Measurements from ENCODE around the gene SCAMP1. TPM values are rescaled to one million over a fixed set of nuclear protein-coding genes. Genes with fewer than 3 reads are reported as not detected.

Gene SCAMP1
- total RNA-seq, 1 donor from 2014 or later = 15.0 TPM

GRCh38 chr5:78523314-78524193 is 163.1 kb downstream of the SCAMP1 start:
- no peaks in the 10 kb centered on the region for H3K9me3 ChIP-seq
- no peak overlapping the region for H3K4me3 ChIP-seq
- no peak for DNase-seq (ENCODE audit: low spot score in 2 of 2)
- intact Hi-C loops (cut with DNase I) = no loop called here
- H3K27ac ChIP-seq = peak overlapping the region; percentile 59 to 64
- peaks cover 26 to 54% of the 10 kb centered on the region in 2 donors for H3K4me1 ChIP-seq
- no peaks in the 10 kb centered on the region for H3K27me3 ChIP-seq
- H3K36me3 ChIP-seq = no peaks in the 10 kb centered on the region
- no peak for TF ChIP-seq CTCF (IDR thresholded peaks at IDR 0.05)

- no peaks in the 10 kb centered on the region for H3K36me3 ChIP-seq
- H3K27ac ChIP-seq = peak overlapping the region; percentile 74 to 89
- peaks cover 26 to 66% of the 10 kb centered on the region in 2 donors for H3K4me1 ChIP-seq
- intact Hi-C loops (cut with DNase I) = loop anchor here (2.0 to 5.0 kb wide), 3 partner anchors 21 to 121 kb away; partner anchors contain the start of gene LHFPL2
- H3K9me3 ChIP-seq = no peaks in the 10 kb centered on the region
- H3K27me3 ChIP-seq = no peaks in the 10 kb centered on the region
- H3K4me3 ChIP-seq = no peak overlapping the region
- DNase-seq (ENCODE audit: low spot score in 2 of 2) = peak in 1 of 2 donors; percentile 85
- no peak for TF ChIP-seq CTCF (IDR thresholded peaks at IDR 0.05)
These were observed 165.7 kb downstream of the SCAMP1 start for GRCh38 chr5:78526049-78526525.

GRCh38 chr5:78527054-78527859 is 166.8 kb downstream of the SCAMP1 start:
- peak; percentile 79 to 96 for DNase-seq (ENCODE audit: low spot score in 2 of 2)
- Histone ChIP-seq H3K9me3 (no peaks in the 10 kb centered on the region), H3K36me3 (no peaks in the 10 kb centered on the region), H3K4me1 (peaks cover 26 to 66% of the 10 kb centered on the region in 2 donors), H3K4me3 (peak overlapping the region; percentile 3 to 33), H3K27me3 (no peaks in the 10 kb centered on the region), H3K27ac (peak overlapping the region; percentile 74 to 89)
- intact Hi-C loops (cut with DNase I) = loop anchor here (2.0 to 5.0 kb wide), 3 partner anchors 20 to 120 kb away; partner anchors contain the start of gene LHFPL2
- TF ChIP-seq CTCF (IDR thresholded peaks at IDR 0.05) = no peak

GRCh38 chr5:78527925-78528324 is 167.5 kb downstream of the SCAMP1 start:
- no peak for TF ChIP-seq CTCF (IDR thresholded peaks at IDR 0.05)
- Histone ChIP-seq H3K27me3 (no peaks in the 10 kb centered on the region), H3K36me3 (no peaks in the 10 kb centered on the region), H3K27ac (peak overlapping the region; percentile 74 to 89), H3K4me3 (peak overlapping the region in 1 of 2 donors; percentile 3), H3K9me3 (no peaks in the 10 kb centered on the region), H3K4me1 (peaks cover 26 to 68% of the 10 kb centered on the region in 2 donors)
- DNase-seq (ENCODE audit: low spot score in 2 of 2) = no peak
- intact Hi-C loops (cut with DNase I) = loop anchor here (2.0 to 5.0 kb wide), 3 partner anchors 19 to 119 kb away; partner anchors contain the start of gene LHFPL2

Other genes starting within 250 kb of the SCAMP1 start
- 37.3 TPM for gene AP3B1, start 65.9 kb upstream of the SCAMP1 start, total RNA-seq

All from ascending aorta (tissue), 2 donors.